Activated CD8-positive, alpha-beta memory T cell treated with anti-CD3 and anti-CD28 coated beads, Interleukin-2, amount 10 ng/mL, durations not matched to agents 7 days and 5 days (primary cell): ENCODE measurements around the gene CDHR1. TPM values are rescaled to one million over a fixed set of nuclear protein-coding genes. Genes with fewer than 3 reads are reported as not detected.

Experiments used
- ATAC-seq: fragments of 150-1000 bp; cut with Tn5 transposase; one replicate; pipeline ENCODE4 v1.10.0; 2021; ENCODE audit warnings: moderate library complexity
- CTCF ChIA-PET: fragments of 350-600 bp; sonication (Branson Sonifier 250); formaldehyde crosslinking; loops from one replicate; lab custom pipeline; 2021; ENCODE audit warnings: antibody characterized with exemption; lab: Charles Lee
- DNase-seq: peaks from one replicate; pipeline ENCODE4 v3.0.0-alpha.2; 2020
- H3K27ac Mint-ChIP-seq: one replicate; pipeline ENCODE4 v1.8.0; 2021; ENCODE audit warnings: mild to moderate bottlenecking, mixed read lengths
- H3K27me3 Mint-ChIP-seq: one replicate; pipeline ENCODE4 v1.8.0; 2021; ENCODE audit warnings: mixed read lengths
- H3K36me3 Mint-ChIP-seq: one replicate; pipeline ENCODE4 v1.8.0; 2021; ENCODE audit warnings: mild to moderate bottlenecking, mixed read lengths
- H3K4me1 Mint-ChIP-seq: one replicate; pipeline ENCODE4 v1.8.0; 2021; ENCODE audit warnings: mixed read lengths
- H3K4me3 Mint-ChIP-seq: one replicate; pipeline ENCODE4 v1.8.0; 2021; ENCODE audit warnings: mild to moderate bottlenecking, moderate library complexity, mixed read lengths
- H3K9me3 Mint-ChIP-seq: one replicate; pipeline ENCODE4 v1.8.0; 2022; ENCODE audit warnings: low read depth, mixed read lengths
- total RNA-seq, 2 experiments: library from RNA; stranded (reverse); gene quantifications; one replicate each; pipeline ENCODE4 v1.2.3, GENCODE V29; 2021

CDHR1 gene
- total RNA-seq, 2 experiments from 2014 or later = 0.37 to 1.6 TPM

GRCh38 chr10:84247496-84247895, 53.2 kb downstream of the CDHR1 start:
- Mint-ChIP-seq H3K27me3 (peaks cover 6% of the 10 kb centered on the region), H3K9me3 (no peaks in the 10 kb centered on the region), H3K36me3 (no peaks in the 10 kb centered on the region), H3K4me1 (no peaks in the 10 kb centered on the region), H3K4me3 (no peak overlapping the region), H3K27ac (no peak overlapping the region)
- ATAC-seq (no peak), DNase-seq (no peak)
- CTCF ChIA-PET = interaction anchor here (0.6 to 1.2 kb wide), 2 partner anchors 9 to 288 kb away, joined by 3 read pairs; no protein-coding TSS in a partner anchor

GRCh38 chr10:84248794-84249193, 54.5 kb downstream of the CDHR1 start:
- H3K4me1 Mint-ChIP-seq = no peaks in the 10 kb centered on the region
- H3K36me3 Mint-ChIP-seq = no peaks in the 10 kb centered on the region
- ATAC-seq (no peak), DNase-seq (no peak)
- no peaks in the 10 kb centered on the region for H3K9me3 Mint-ChIP-seq
- H3K27ac Mint-ChIP-seq = no peak overlapping the region
- CTCF ChIA-PET = interaction anchor here (1.1 kb wide), 1 partner anchor 288 kb away, joined by 3 read pairs; no protein-coding TSS in a partner anchor
- peaks cover 6% of the 10 kb centered on the region for H3K27me3 Mint-ChIP-seq
- no peak overlapping the region for H3K4me3 Mint-ChIP-seq

GRCh38 chr10:84254552-84255478, 60.5 kb downstream of the CDHR1 start:
- Mint-ChIP-seq H3K27ac (no peak overlapping the region), H3K4me1 (peaks cover 4% of the 10 kb centered on the region), H3K9me3 (no peaks in the 10 kb centered on the region), H3K27me3 (peaks cover 12% of the 10 kb centered on the region), H3K36me3 (no peaks in the 10 kb centered on the region), H3K4me3 (no peak overlapping the region)
- CTCF ChIA-PET = interaction anchor here (0.9 to 1.3 kb wide), 3 partner anchors 9 to 283 kb away, joined by 3 to 5 read pairs (median 4); no protein-coding TSS in a partner anchor
- ATAC-seq (no peak), DNase-seq (no peak)

GRCh38 chr10:84256510-84257342, 62.4 kb downstream of the CDHR1 start:
- Mint-ChIP-seq H3K27me3 (peaks cover 18% of the 10 kb centered on the region), H3K27ac (no peak overlapping the region), H3K4me3 (no peak overlapping the region), H3K9me3 (no peaks in the 10 kb centered on the region), H3K4me1 (peaks cover 4% of the 10 kb centered on the region), H3K36me3 (no peaks in the 10 kb centered on the region)
- CTCF ChIA-PET = interaction anchor here (0.6 to 1.9 kb wide), 10 partner anchors 10 to 286 kb away, joined by 3 to 9 read pairs (median 3); no protein-coding TSS in a partner anchor
- peak; percentile 45 for ATAC-seq
- peak; percentile 58 for DNase-seq

GRCh38 chr10:84257343-84258020, 63.1 kb downstream of the CDHR1 start:
- H3K27ac Mint-ChIP-seq = no peak overlapping the region
- H3K4me3 Mint-ChIP-seq = no peak overlapping the region
- ATAC-seq (no peak), DNase-seq (peak; percentile 25)
- peaks cover 16% of the 10 kb centered on the region for H3K27me3 Mint-ChIP-seq
- no peaks in the 10 kb centered on the region for H3K9me3 Mint-ChIP-seq
- no peaks in the 10 kb centered on the region for H3K36me3 Mint-ChIP-seq
- peaks cover 4% of the 10 kb centered on the region for H3K4me1 Mint-ChIP-seq
- CTCF ChIA-PET = interaction anchor here (1.0 to 1.9 kb wide), 8 partner anchors 11 to 285 kb away, joined by 3 to 9 read pairs (median 4); no protein-coding TSS in a partner anchor

- no peak overlapping the region for H3K4me3 Mint-ChIP-seq
- peaks cover 22% of the 10 kb centered on the region for H3K27me3 Mint-ChIP-seq
- no peak overlapping the region for H3K27ac Mint-ChIP-seq
- no peaks in the 10 kb centered on the region for H3K36me3 Mint-ChIP-seq
- CTCF ChIA-PET = interaction anchor here (1.0 to 1.5 kb wide), 2 partner anchors 9 to 279 kb away, joined by 3 to 9 read pairs; no protein-coding TSS in a partner anchor
- H3K9me3 Mint-ChIP-seq = no peaks in the 10 kb centered on the region
- peaks cover 4% of the 10 kb centered on the region for H3K4me1 Mint-ChIP-seq
- peak; percentile 29 for DNase-seq
- ATAC-seq = no peak
Observed at GRCh38 chr10:84258034-84258695, 63.8 kb downstream of the CDHR1 start.

GRCh38 chr10:84261236-84261915, 67.0 kb downstream of the CDHR1 start:
- Mint-ChIP-seq H3K9me3 (no peaks in the 10 kb centered on the region), H3K27me3 (peaks cover 39% of the 10 kb centered on the region), H3K4me3 (no peak overlapping the region), H3K4me1 (peaks cover 10% of the 10 kb centered on the region), H3K36me3 (no peaks in the 10 kb centered on the region), H3K27ac (no peak overlapping the region)
- CTCF ChIA-PET = interaction anchor here (1.3 to 11.2 kb wide), 2 partner anchors 91 to 277 kb away, joined by 3 to 238 read pairs; no protein-coding TSS in a partner anchor
- DNase-seq (no peak), ATAC-seq (no peak)

- Mint-ChIP-seq H3K9me3 (no peaks in the 10 kb centered on the region), H3K4me3 (no peak overlapping the region), H3K27me3 (peaks cover 33% of the 10 kb centered on the region), H3K27ac (no peak overlapping the region), H3K36me3 (no peaks in the 10 kb centered on the region), H3K4me1 (peaks cover 9% of the 10 kb centered on the region)
- CTCF ChIA-PET = interaction anchor here (11.2 kb wide), 1 partner anchor 276 kb away, joined by 238 read pairs; no protein-coding TSS in a partner anchor
- no peak for ATAC-seq
- DNase-seq = no peak
Observed at GRCh38 chr10:84262190-84262956, 68.0 kb downstream of the CDHR1 start.

GRCh38 chr10:84263716-84264115, 69.4 kb downstream of the CDHR1 start:
- no peaks in the 10 kb centered on the region for H3K9me3 Mint-ChIP-seq
- no peaks in the 10 kb centered on the region for H3K36me3 Mint-ChIP-seq
- peaks cover 32% of the 10 kb centered on the region for H3K27me3 Mint-ChIP-seq
- ATAC-seq (no peak), DNase-seq (no peak)
- H3K27ac Mint-ChIP-seq = no peak overlapping the region
- peaks cover 19% of the 10 kb centered on the region for H3K4me1 Mint-ChIP-seq
- H3K4me3 Mint-ChIP-seq = no peak overlapping the region
- CTCF ChIA-PET = interaction anchor here (0.9 to 11.2 kb wide), 6 partner anchors 10 to 275 kb away, joined by 3 to 238 read pairs (median 4); no protein-coding TSS in a partner anchor

- Mint-ChIP-seq H3K4me1 (peaks cover 19% of the 10 kb centered on the region), H3K9me3 (no peaks in the 10 kb centered on the region), H3K27me3 (peaks cover 42% of the 10 kb centered on the region), H3K27ac (no peak overlapping the region), H3K4me3 (no peak overlapping the region), H3K36me3 (no peaks in the 10 kb centered on the region)
- CTCF ChIA-PET = interaction anchor here (0.5 to 11.2 kb wide), 22 partner anchors 9 to 274 kb away, joined by 3 to 238 read pairs (median 3); partner anchors contain the start of genes CCSER2 and GHITM
- ATAC-seq = peak; percentile 90
- DNase-seq = peak; percentile 79
Observed at GRCh38 chr10:84264611-84265141, 70.3 kb downstream of the CDHR1 start.

- no peak for ATAC-seq
- Mint-ChIP-seq H3K4me1 (peaks cover 20% of the 10 kb centered on the region), H3K27ac (no peak overlapping the region), H3K4me3 (no peak overlapping the region), H3K9me3 (no peaks in the 10 kb centered on the region), H3K27me3 (peaks cover 42% of the 10 kb centered on the region), H3K36me3 (no peaks in the 10 kb centered on the region)
- CTCF ChIA-PET = interaction anchor here (1.0 to 11.2 kb wide), 7 partner anchors 9 to 273 kb away, joined by 3 to 238 read pairs (median 3); partner anchors contain the start of gene CCSER2
- no peak for DNase-seq
Observed at GRCh38 chr10:84265418-84265817, 71.1 kb downstream of the CDHR1 start.
